Effector memory CD8-positive, alpha-beta T cell (primary cell): Measurements from ENCODE around the gene FALEC.

Source experiments
- ATAC-seq: fragments of 150-1000 bp; cut with Tn5 transposase; replicated peaks from 2 replicates; pipeline ENCODE4 v1.10.0; 2021; ENCODE audit warnings: mild to moderate bottlenecking, moderate library complexity
- DNase-seq, 3 experiments: peaks; one replicate each; pipeline ENCODE4 v3.0.0; 2021
- H3K27ac Mint-ChIP-seq, 2 donors: one replicate each; pipeline ENCODE4 v1.8.0; 2022; ENCODE audit warnings: mild to moderate bottlenecking in 2 of 2, mixed read lengths in 2 of 2, moderate library complexity in 2 of 2
- H3K27me3 Mint-ChIP-seq, 2 donors: one replicate each; pipeline ENCODE4 v1.8.0; 2022; ENCODE audit warnings: mixed read lengths in 2 of 2
- H3K36me3 Mint-ChIP-seq: one replicate; pipeline ENCODE4 v1.8.0; 2022; ENCODE audit warnings: mild to moderate bottlenecking, moderate library complexity, mixed read lengths; ENCODE audit not compliant: insufficient read depth
- H3K4me1 Mint-ChIP-seq, 2 donors: one replicate each; pipeline ENCODE4 v1.8.0; 2022; ENCODE audit warnings: low read depth in 2 of 2, mixed read lengths in 2 of 2
- H3K4me3 Mint-ChIP-seq, 2 donors: one replicate each; pipeline ENCODE4 v1.8.0; 2022; ENCODE audit warnings: mild to moderate bottlenecking in 2 of 2, mixed read lengths in 2 of 2, moderate library complexity in 2 of 2
- H3K9me3 Mint-ChIP-seq, 2 donors: one replicate each; pipeline ENCODE4 v1.8.0; 2022; ENCODE audit warnings: mixed read lengths in 2 of 2

Gene FALEC

DNA sequence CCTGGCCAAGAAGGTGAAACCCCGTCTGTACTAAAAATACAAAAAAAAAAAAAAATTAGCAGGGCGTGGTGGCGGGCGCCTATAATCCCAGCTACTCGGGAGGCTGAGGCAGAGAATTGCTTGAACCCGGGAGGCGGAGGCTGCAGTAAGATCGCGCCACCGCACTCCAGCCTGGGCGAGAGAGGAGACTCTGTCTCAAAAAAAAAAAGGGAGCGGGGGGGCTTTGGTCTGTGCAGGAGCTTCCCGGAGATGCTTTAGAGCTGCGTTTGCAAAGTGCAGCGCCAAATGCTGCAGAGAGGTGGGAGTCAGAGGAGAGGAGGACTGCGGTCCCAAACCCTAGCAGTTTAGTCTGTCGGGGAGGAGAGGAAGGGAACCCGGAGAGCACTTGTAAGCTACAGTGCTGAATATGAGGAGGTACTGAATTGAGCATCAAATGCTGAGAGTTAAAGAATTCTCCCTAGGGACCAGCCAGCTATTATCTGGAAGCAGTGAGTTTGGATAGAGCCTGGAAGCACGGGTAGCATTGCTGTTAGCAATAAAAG is 569 bp downstream of the FALEC start:
- Mint-ChIP-seq H3K27me3 (no peaks in the 10 kb centered on the region), H3K4me3 (peak overlapping the region; percentile 91 to 92), H3K4me1 (peaks cover 11 to 12% of the 10 kb centered on the region in 2 donors), H3K36me3 (peaks cover 7% of the 10 kb centered on the region), H3K27ac (peak overlapping the region; percentile 88 to 90), H3K9me3 (no peaks in the 10 kb centered on the region)
- ATAC-seq (peak; percentile 12), DNase-seq (peak in 1 of 3 experiments; percentile 9)

- H3K27me3 Mint-ChIP-seq: no peaks in the 10 kb centered on the region
- H3K27ac Mint-ChIP-seq: peak overlapping the region in 1 of 2 donors; percentile 90
- H3K9me3 Mint-ChIP-seq: no peaks in the 10 kb centered on the region
- ATAC-seq (no peak), DNase-seq (no peak)
- peak overlapping the region; percentile 91 to 92 for H3K4me3 Mint-ChIP-seq
- peaks cover 7% of the 10 kb centered on the region for H3K36me3 Mint-ChIP-seq
- H3K4me1 Mint-ChIP-seq: peaks cover 11 to 12% of the 10 kb centered on the region in 2 donors
These were observed 1.1 kb downstream of the FALEC start for GRCh38 chr1:150516616-150517015.

DNA sequence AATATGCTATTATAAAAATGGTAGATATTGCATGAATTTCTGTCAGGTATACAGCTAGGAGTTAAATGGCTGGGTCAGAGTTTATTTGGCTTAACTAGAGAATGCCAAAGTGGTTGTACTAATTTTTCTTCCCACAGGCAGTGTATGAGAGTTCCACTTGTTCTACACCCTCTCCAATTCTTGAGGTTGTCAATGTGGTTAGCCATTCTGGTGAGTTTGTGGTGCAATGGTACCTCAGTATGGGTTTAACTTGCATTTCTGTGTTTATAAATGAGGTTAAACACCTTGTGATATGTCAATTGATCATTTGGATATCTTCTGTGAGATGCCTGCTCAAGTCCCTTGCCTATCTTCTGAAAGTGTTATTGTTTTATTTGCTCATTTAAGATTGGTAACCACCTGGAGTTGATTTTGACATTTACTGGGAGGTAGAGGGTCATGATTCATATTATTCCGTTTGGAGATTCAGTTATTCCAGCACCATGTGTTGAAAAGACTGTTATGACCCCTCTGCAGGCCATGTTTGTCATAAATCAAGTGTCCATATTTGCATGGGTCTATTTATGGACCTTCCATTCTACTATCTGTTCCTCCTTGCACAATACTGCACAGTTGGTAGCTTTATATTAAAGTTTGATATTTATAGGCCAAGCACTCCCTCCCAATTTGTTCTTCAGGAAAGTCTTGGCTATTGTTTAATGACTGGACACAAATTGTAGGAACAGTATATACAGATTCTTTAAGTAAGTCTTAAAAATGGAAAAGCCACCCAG is 5.8 kb downstream of the FALEC start:
- H3K36me3 Mint-ChIP-seq: peaks cover 7% of the 10 kb centered on the region

DNA sequence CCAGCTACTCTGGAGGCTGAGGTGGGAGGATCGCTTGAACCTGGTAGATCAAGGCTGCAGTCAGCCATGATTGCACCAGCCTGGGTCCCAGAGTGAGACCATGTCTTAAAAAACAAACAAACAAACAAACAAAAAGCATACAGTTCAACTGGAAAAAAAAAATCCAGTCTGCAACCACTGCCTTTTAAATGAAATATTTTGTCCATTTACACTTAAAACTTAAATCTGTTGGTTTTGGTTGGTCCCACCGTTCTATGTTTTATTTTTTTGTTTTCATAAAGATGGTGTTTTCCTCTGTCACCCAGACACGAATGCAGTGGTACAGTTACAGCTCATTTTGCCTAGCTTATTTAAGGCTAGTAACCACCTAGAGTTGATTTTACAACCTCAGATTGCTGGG is 9.8 kb downstream of the FALEC start:
- H3K4me3 Mint-ChIP-seq: no peak overlapping the region
- H3K27ac Mint-ChIP-seq: no peak overlapping the region
- no peaks in the 10 kb centered on the region for H3K9me3 Mint-ChIP-seq
- peaks cover 3% of the 10 kb centered on the region for H3K36me3 Mint-ChIP-seq
- no peak for ATAC-seq
- no peak for DNase-seq
- H3K27me3 Mint-ChIP-seq: no peaks in the 10 kb centered on the region
- no peaks in the 10 kb centered on the region for H3K4me1 Mint-ChIP-seq

More for the DNA sequence above, 5.8 kb downstream of the FALEC start:
- Mint-ChIP-seq H3K9me3 (no peaks in the 10 kb centered on the region), H3K27ac (no peak overlapping the region), H3K4me1 (peaks cover 2 to 5% of the 10 kb centered on the region in 2 donors), H3K4me3 (no peak overlapping the region), H3K27me3 (no peaks in the 10 kb centered on the region)
- DNase-seq (no peak), ATAC-seq (no peak)

DNA sequence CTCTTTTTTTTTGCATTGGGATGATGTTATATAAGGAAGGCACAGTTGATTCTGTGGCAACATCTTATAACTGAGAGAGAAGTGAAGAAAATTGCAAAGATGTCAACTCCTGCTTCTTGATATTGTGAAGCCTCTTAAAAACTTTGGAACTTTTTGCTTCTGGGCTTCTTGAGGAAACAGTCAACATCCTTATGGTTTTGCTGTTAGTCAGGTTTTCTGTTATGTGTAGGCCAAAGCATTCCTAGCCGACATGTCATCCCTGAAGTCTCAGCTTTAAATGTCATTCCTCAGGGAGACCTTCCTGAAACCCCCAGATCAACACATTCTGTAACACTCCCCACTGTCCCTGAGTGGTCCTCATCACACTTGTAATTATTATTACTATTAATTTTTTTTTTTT is 12.6 kb downstream of the FALEC start:
- H3K4me3 Mint-ChIP-seq: no peak overlapping the region
- no peak overlapping the region for H3K27ac Mint-ChIP-seq
- no peaks in the 10 kb centered on the region for H3K36me3 Mint-ChIP-seq
- ATAC-seq: no peak
- peaks cover 4 to 5% of the 10 kb centered on the region in 2 donors for H3K4me1 Mint-ChIP-seq
- H3K27me3 Mint-ChIP-seq: no peaks in the 10 kb centered on the region
- no peak for DNase-seq
- H3K9me3 Mint-ChIP-seq: no peaks in the 10 kb centered on the region

GRCh38 chr1:150529017-150529416 is 13.5 kb downstream of the FALEC start:
- H3K27ac Mint-ChIP-seq: no peak overlapping the region
- ATAC-seq: no peak
- no peak for DNase-seq
- H3K4me3 Mint-ChIP-seq: no peak overlapping the region
- H3K4me1 Mint-ChIP-seq: peaks cover 4 to 5% of the 10 kb centered on the region in 2 donors
- no peaks in the 10 kb centered on the region for H3K27me3 Mint-ChIP-seq
- no peaks in the 10 kb centered on the region for H3K36me3 Mint-ChIP-seq
- no peaks in the 10 kb centered on the region for H3K9me3 Mint-ChIP-seq

DNA sequence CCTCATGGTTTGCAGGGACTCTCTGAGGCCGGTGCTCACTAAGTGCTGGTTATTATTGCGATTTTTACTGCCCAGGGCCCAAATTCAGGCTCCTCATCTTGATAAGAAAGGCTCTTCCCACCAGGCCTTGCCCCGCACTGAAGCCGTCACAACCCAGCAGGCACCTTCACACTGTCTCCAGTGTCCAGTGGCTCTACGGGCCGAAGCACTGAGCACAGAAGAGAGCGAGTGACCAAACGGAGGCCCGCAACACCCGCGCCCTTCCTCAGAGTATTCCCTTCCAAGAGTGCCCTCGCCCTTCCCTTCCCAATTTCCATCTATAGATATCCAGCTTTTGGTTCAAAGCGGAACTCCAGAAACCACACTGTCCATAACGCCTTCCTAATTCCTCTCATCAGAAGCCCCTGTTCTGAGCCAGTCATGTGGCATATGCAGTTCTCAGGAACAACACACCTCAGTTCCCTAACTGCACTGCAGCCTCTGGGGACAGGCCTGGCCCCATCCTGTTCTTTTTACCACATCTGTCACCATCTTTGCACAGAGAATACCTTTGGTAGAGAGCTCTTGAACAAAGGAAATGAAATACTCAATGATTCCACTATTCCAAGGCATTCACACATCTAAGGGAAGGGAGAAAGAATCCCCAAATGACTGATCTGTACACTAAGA is 15.1 kb downstream of the FALEC start:
- H3K9me3 Mint-ChIP-seq: no peaks in the 10 kb centered on the region
- H3K36me3 Mint-ChIP-seq: no peaks in the 10 kb centered on the region
- no peak overlapping the region for H3K27ac Mint-ChIP-seq
- ATAC-seq: no peak
- DNase-seq: no peak
- peaks cover 4 to 5% of the 10 kb centered on the region in 2 donors for H3K4me1 Mint-ChIP-seq
- no peak overlapping the region for H3K4me3 Mint-ChIP-seq
- no peaks in the 10 kb centered on the region for H3K27me3 Mint-ChIP-seq

- no peaks in the 10 kb centered on the region for H3K9me3 Mint-ChIP-seq
- H3K27ac Mint-ChIP-seq: peak overlapping the region in 1 of 2 donors; percentile 26
- H3K4me1 Mint-ChIP-seq: peaks cover 4 to 5% of the 10 kb centered on the region in 2 donors
- no peak for DNase-seq
- no peak for ATAC-seq
- no peak overlapping the region for H3K4me3 Mint-ChIP-seq
- H3K27me3 Mint-ChIP-seq: peaks cover 0 to 5% of the 10 kb centered on the region in 2 donors
- H3K36me3 Mint-ChIP-seq: no peaks in the 10 kb centered on the region
These were observed 17.3 kb downstream of the FALEC start for GRCh38 chr1:150532860-150533259.

DNA sequence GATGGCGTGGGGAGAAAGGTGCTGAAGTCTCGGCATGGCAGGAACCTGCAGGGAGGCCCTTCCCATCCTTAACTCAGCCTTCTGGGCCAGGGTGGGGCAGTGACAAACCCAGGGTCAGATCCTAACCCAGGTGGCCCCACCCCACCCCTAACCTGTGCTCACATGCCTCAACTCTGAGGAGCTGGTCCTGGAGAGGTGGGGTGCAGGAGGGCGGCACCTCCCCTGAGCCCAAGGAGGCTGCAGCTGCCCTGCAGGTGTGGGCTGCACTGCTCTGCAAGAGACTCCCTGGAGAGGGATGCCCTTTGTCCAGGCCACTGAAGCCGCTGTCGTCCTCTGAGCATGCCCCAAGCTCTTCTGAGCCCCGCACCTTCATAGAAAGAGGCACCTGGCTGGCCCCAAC is 18.4 kb downstream of the FALEC start:
- Mint-ChIP-seq H3K9me3 (no peaks in the 10 kb centered on the region), H3K27me3 (peaks cover 0 to 5% of the 10 kb centered on the region in 2 donors), H3K4me3 (no peak overlapping the region), H3K27ac (no peak overlapping the region), H3K36me3 (no peaks in the 10 kb centered on the region), H3K4me1 (peaks cover 4 to 5% of the 10 kb centered on the region in 2 donors)
- no peak for ATAC-seq
- no peak for DNase-seq

GRCh38 chr1:150535511-150536287 is 20.1 kb downstream of the FALEC start:
- peak overlapping the region in 1 of 2 donors; percentile 8 for H3K27ac Mint-ChIP-seq
- DNase-seq (no peak), ATAC-seq (no peak)
- no peak overlapping the region for H3K4me3 Mint-ChIP-seq
- peaks cover 5% of the 10 kb centered on the region in 2 donors for H3K27me3 Mint-ChIP-seq
- no peaks in the 10 kb centered on the region for H3K9me3 Mint-ChIP-seq
- H3K4me1 Mint-ChIP-seq: peaks cover 4 to 5% of the 10 kb centered on the region in 2 donors
- no peaks in the 10 kb centered on the region for H3K36me3 Mint-ChIP-seq

DNA sequence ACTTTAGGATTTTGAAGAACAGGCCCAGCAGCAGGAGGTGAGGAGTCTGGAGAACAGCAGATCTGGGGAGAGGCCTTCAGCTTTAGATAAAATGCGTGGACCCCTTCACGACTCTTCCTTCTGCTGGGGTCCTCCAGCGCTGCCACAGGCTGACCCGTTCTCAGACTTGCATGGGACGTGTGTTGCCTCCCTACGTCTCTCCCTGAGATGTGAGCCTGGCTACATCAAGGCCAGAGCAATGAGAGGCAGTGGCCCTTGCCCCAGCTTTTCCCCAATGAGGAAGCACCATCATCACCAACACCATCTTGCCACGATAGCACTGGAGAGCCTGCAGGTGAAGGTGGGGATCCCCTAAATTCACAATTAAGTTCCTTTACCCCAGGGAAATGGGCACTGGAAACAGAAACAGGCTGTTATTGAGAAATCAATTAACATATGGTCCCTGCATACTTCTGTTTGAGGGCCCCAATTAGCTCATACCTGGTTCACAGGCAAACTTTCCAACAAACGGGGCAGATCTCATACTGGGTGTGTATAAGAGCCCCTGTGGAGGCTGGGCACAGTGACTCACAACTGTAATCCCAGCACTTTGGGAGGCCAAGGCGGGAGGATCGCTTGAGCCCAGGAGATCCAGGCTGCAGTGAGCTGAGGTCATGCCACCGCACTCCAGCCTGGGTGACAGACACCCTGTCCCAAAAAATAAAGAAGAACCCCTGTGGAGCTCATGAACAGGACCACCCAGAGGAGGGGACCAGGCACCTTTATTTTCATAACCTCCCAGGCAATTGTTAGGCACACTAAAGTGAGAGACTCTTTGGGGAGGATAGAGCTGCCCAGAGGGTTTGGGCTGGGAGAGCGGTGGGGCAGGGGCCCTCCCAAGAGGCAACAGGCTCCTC is 21.5 kb downstream of the FALEC start:
- ATAC-seq (no peak), DNase-seq (no peak)
- no peaks in the 10 kb centered on the region for H3K36me3 Mint-ChIP-seq
- H3K4me1 Mint-ChIP-seq: peaks cover 4 to 5% of the 10 kb centered on the region in 2 donors
- H3K27me3 Mint-ChIP-seq: peaks cover 5% of the 10 kb centered on the region in 2 donors
- no peak overlapping the region for H3K27ac Mint-ChIP-seq
- no peaks in the 10 kb centered on the region for H3K9me3 Mint-ChIP-seq
- no peak overlapping the region for H3K4me3 Mint-ChIP-seq

GRCh38 chr1:150537732-150538684 is 22.5 kb downstream of the FALEC start:
- Mint-ChIP-seq H3K27me3 (peaks cover 5% of the 10 kb centered on the region in 2 donors), H3K4me3 (no peak overlapping the region), H3K4me1 (no peaks in the 10 kb centered on the region), H3K36me3 (no peaks in the 10 kb centered on the region), H3K9me3 (no peaks in the 10 kb centered on the region), H3K27ac (no peak overlapping the region)
- no peak for DNase-seq
- no peak for ATAC-seq
